Cardiac septum (tissue), 1 donor: ENCODE data around the gene KIAA0408. TPM values are rescaled to one million over a fixed set of nuclear protein-coding genes. Genes with fewer than 3 reads are reported as not detected.
"Not testable (repeated sequence)": the region's sequence is repeated elsewhere in the genome, so short reads cannot be mapped to it uniquely, and the experiment has no call there.

Experiments
- DNase-seq: peaks from one replicate; pipeline ENCODE4 v3.0.0-alpha.2; 2020; ENCODE audit warnings: low spot score
- intact Hi-C: fragments of 100-400 bp; cut with DNase I; formaldehyde crosslinking; loops from one replicate; pipeline ENCODE4 v1.14.0; 2022
- total RNA-seq: library from RNA; stranded (reverse); fragmentation: NEBNext Ultra II Directional; extraction: Animal tissue kit (Norgen Biotek cat#: 25700); gene quantifications from one replicate; pipeline ENCODE4 v1.2.1, GENCODE V29; 2021
- donor health status: DM: no; HTN: no; CAD: no.

Gene KIAA0408
- total RNA-seq, 1 donor from 2014 or later, result 0.51 TPM

DNA sequence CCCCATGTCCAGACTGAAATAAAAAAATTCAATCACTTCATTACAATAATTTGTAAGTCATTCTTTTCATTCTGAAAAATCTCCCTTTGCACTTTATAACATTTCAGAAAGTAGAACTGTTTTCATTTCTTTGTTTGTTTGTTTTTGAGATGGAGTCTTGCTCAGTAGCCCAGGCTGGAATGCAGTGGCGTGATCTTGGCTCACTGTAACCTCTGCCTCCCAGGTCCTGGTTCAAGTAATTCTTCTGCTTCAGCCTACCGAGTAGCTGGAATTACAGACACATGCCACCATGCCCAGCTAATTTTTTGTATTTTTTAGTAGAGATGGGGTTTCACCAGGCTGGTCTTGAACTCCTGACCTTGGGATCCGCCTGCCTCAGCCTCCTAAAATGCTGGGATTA, 38.0 kb downstream of the KIAA0408 start:
- intact Hi-C loops, DNase-seq: not testable (repeated sequence)

DNA sequence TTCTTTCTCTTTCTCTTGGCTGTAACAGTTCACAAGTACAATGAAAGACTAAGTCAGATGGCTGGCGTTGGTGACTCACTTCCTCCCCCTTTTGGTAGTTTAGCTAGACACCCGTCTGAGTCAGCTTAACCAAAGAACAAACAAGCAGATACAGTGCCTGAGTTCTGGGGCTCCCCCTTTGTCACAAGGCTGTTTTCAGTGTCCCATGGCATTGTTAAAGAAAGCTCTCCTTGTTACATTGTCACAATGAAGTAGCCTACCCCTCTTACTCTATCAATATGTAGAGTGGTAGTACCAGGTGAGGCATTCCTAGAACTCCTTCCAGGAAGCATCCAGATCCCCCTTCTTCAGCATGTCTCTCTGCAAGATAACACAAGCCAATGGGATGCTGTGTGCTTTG, 38.6 kb downstream of the KIAA0408 start:
- intact Hi-C loops, result no loop called here
- DNase-seq, result no peak

GRCh38 chr6:127415096-127415495, 44.1 kb downstream of the KIAA0408 start:
- intact Hi-C loops, result no loop called here
- no peak for DNase-seq

- DNase-seq, intact Hi-C loops: not testable (repeated sequence)
These were observed 46.1 kb downstream of the KIAA0408 start for GRCh38 chr6:127413123-127413522.

- intact Hi-C loops, result not testable (repeated sequence)
These were observed 47.2 kb downstream of the KIAA0408 start for GRCh38 chr6:127412016-127412415.

More at GRCh38 chr6:127412016-127412415, 47.2 kb downstream of the KIAA0408 start:
- not testable (repeated sequence) for DNase-seq

Other genes with a start within 250 kb of the KIAA0408 start
- 72.8 TPM for gene RNF146, start 192.5 kb downstream of the KIAA0408 start, total RNA-seq
- gene ECHDC1, start 115.8 kb downstream of the KIAA0408 start, total RNA-seq, result 34.4 TPM
- gene C6orf58, start 117.8 kb upstream of the KIAA0408 start, total RNA-seq, result not detected